ENCODE data around the gene IRF2BP2.

IRF2BP2 gene

GRCh38 chr1:234582681-234583301, 27.2 kb downstream of the IRF2BP2 start:
- H3K4me3 ChIP-seq (ENCODE audit: low read length), result no peak overlapping the region
- H3K9me3 ChIP-seq (ENCODE audit: control insufficient read depth, insufficient read depth, low read length), result no peaks in the 10 kb centered on the region
- H3K36me3 ChIP-seq (ENCODE audit: control insufficient read depth, insufficient read depth, low read length), result no peaks in the 10 kb centered on the region
- DNase-seq (ENCODE audit: low read depth, low spot score), result no peak
- no peak overlapping the region for H3K27ac ChIP-seq (ENCODE audit: low read length)
- H3K27me3 ChIP-seq (ENCODE audit: control insufficient read depth, insufficient read depth, low read length), result no peaks in the 10 kb centered on the region
- no peaks in the 10 kb centered on the region for H3K4me1 ChIP-seq (ENCODE audit: control insufficient read depth, insufficient read depth, low read length)
- no CpG with 5 or more reads among the region's 9 CpGs for WGBS (ENCODE audit: insufficient coverage, insufficient read length)

GRCh38 chr1:234582186-234582585, 27.8 kb downstream of the IRF2BP2 start:
- Histone ChIP-seq H3K4me1 (ENCODE audit: control insufficient read depth, insufficient read depth, low read length) (no peaks in the 10 kb centered on the region), H3K9me3 (ENCODE audit: control insufficient read depth, insufficient read depth, low read length) (no peaks in the 10 kb centered on the region), H3K4me3 (ENCODE audit: low read length) (no peak overlapping the region), H3K36me3 (ENCODE audit: control insufficient read depth, insufficient read depth, low read length) (no peaks in the 10 kb centered on the region), H3K27ac (ENCODE audit: low read length) (no peak overlapping the region), H3K27me3 (ENCODE audit: control insufficient read depth, insufficient read depth, low read length) (no peaks in the 10 kb centered on the region)
- no CpG with 5 or more reads among the region's 8 CpGs for WGBS (ENCODE audit: insufficient coverage, insufficient read length)
- DNase-seq (ENCODE audit: low read depth, low spot score), result no peak

- DNase-seq (ENCODE audit: low read depth, low spot score), result no peak
- Histone ChIP-seq H3K36me3 (ENCODE audit: control insufficient read depth, insufficient read depth, low read length) (no peaks in the 10 kb centered on the region), H3K4me3 (ENCODE audit: low read length) (no peak overlapping the region), H3K27ac (ENCODE audit: low read length) (no peak overlapping the region), H3K4me1 (ENCODE audit: control insufficient read depth, insufficient read depth, low read length) (no peaks in the 10 kb centered on the region), H3K27me3 (ENCODE audit: control insufficient read depth, insufficient read depth, low read length) (no peaks in the 10 kb centered on the region), H3K9me3 (ENCODE audit: control insufficient read depth, insufficient read depth, low read length) (no peaks in the 10 kb centered on the region)
- WGBS (ENCODE audit: insufficient coverage, insufficient read length), result no CpG with 5 or more reads among the region's 7 CpGs
These were observed 28.8 kb downstream of the IRF2BP2 start for GRCh38 chr1:234581063-234581714.

- no peak overlapping the region for H3K27ac ChIP-seq (ENCODE audit: low read length)
- no peak overlapping the region for H3K4me3 ChIP-seq (ENCODE audit: low read length)
- no peaks in the 10 kb centered on the region for H3K4me1 ChIP-seq (ENCODE audit: control insufficient read depth, insufficient read depth, low read length)
- no peaks in the 10 kb centered on the region for H3K27me3 ChIP-seq (ENCODE audit: control insufficient read depth, insufficient read depth, low read length)
- no peak for DNase-seq (ENCODE audit: low read depth, low spot score)
- H3K36me3 ChIP-seq (ENCODE audit: control insufficient read depth, insufficient read depth, low read length), result no peaks in the 10 kb centered on the region
- no peaks in the 10 kb centered on the region for H3K9me3 ChIP-seq (ENCODE audit: control insufficient read depth, insufficient read depth, low read length)
These were observed 30.0 kb downstream of the IRF2BP2 start for GRCh38 chr1:234579967-234580366.

- DNase-seq (ENCODE audit: low read depth, low spot score), result no peak
- Histone ChIP-seq H3K27me3 (ENCODE audit: control insufficient read depth, insufficient read depth, low read length) (no peaks in the 10 kb centered on the region), H3K4me3 (ENCODE audit: low read length) (no peak overlapping the region), H3K9me3 (ENCODE audit: control insufficient read depth, insufficient read depth, low read length) (no peaks in the 10 kb centered on the region), H3K36me3 (ENCODE audit: control insufficient read depth, insufficient read depth, low read length) (no peaks in the 10 kb centered on the region), H3K4me1 (ENCODE audit: control insufficient read depth, insufficient read depth, low read length) (no peaks in the 10 kb centered on the region), H3K27ac (ENCODE audit: low read length) (no peak overlapping the region)
- WGBS (ENCODE audit: insufficient coverage, insufficient read length), result no CpG with 5 or more reads among the region's 8 CpGs
These were observed 31.2 kb downstream of the IRF2BP2 start for GRCh38 chr1:234578735-234579134.

GRCh38 chr1:234578087-234578486, 31.9 kb downstream of the IRF2BP2 start:
- no CpG with 5 or more reads among the region's 2 CpGs for WGBS (ENCODE audit: insufficient coverage, insufficient read length)
- Histone ChIP-seq H3K36me3 (ENCODE audit: control insufficient read depth, insufficient read depth, low read length) (no peaks in the 10 kb centered on the region), H3K9me3 (ENCODE audit: control insufficient read depth, insufficient read depth, low read length) (no peaks in the 10 kb centered on the region), H3K4me3 (ENCODE audit: low read length) (no peak overlapping the region), H3K4me1 (ENCODE audit: control insufficient read depth, insufficient read depth, low read length) (no peaks in the 10 kb centered on the region), H3K27ac (ENCODE audit: low read length) (no peak overlapping the region), H3K27me3 (ENCODE audit: control insufficient read depth, insufficient read depth, low read length) (no peaks in the 10 kb centered on the region)
- DNase-seq (ENCODE audit: low read depth, low spot score), result no peak

GRCh38 chr1:234573711-234574299, 36.2 kb downstream of the IRF2BP2 start:
- no peak overlapping the region for H3K27ac ChIP-seq (ENCODE audit: low read length)
- DNase-seq (ENCODE audit: low read depth, low spot score), result no peak
- H3K9me3 ChIP-seq (ENCODE audit: control insufficient read depth, insufficient read depth, low read length), result no peaks in the 10 kb centered on the region
- no peaks in the 10 kb centered on the region for H3K36me3 ChIP-seq (ENCODE audit: control insufficient read depth, insufficient read depth, low read length)
- H3K4me3 ChIP-seq (ENCODE audit: low read length), result no peak overlapping the region
- no peaks in the 10 kb centered on the region for H3K4me1 ChIP-seq (ENCODE audit: control insufficient read depth, insufficient read depth, low read length)
- WGBS (ENCODE audit: insufficient coverage, insufficient read length), result no CpG with 5 or more reads among the region's 2 CpGs
- H3K27me3 ChIP-seq (ENCODE audit: control insufficient read depth, insufficient read depth, low read length), result no peaks in the 10 kb centered on the region

GRCh38 chr1:234572966-234573365, 37.0 kb downstream of the IRF2BP2 start:
- no peak overlapping the region for H3K27ac ChIP-seq (ENCODE audit: low read length)
- no peak for DNase-seq (ENCODE audit: low read depth, low spot score)
- no peaks in the 10 kb centered on the region for H3K4me1 ChIP-seq (ENCODE audit: control insufficient read depth, insufficient read depth, low read length)
- no peaks in the 10 kb centered on the region for H3K9me3 ChIP-seq (ENCODE audit: control insufficient read depth, insufficient read depth, low read length)
- no peaks in the 10 kb centered on the region for H3K27me3 ChIP-seq (ENCODE audit: control insufficient read depth, insufficient read depth, low read length)
- H3K4me3 ChIP-seq (ENCODE audit: low read length), result no peak overlapping the region
- no peaks in the 10 kb centered on the region for H3K36me3 ChIP-seq (ENCODE audit: control insufficient read depth, insufficient read depth, low read length)
- no CpG with 5 or more reads among the region's 7 CpGs for WGBS (ENCODE audit: insufficient coverage, insufficient read length)

- Histone ChIP-seq H3K9me3 (ENCODE audit: control insufficient read depth, insufficient read depth, low read length) (no peaks in the 10 kb centered on the region), H3K4me3 (ENCODE audit: low read length) (no peak overlapping the region)
- DNase-seq (ENCODE audit: low read depth, low spot score), result no peak
These were observed 38.3 kb downstream of the IRF2BP2 start for GRCh38 chr1:234571702-234572101.

GRCh38 chr1:234570329-234571120, 39.5 kb downstream of the IRF2BP2 start:
- no peak for DNase-seq (ENCODE audit: low read depth, low spot score)
- no CpG with 5 or more reads among the region's 6 CpGs for WGBS (ENCODE audit: insufficient coverage, insufficient read length)

More at GRCh38 chr1:234571702-234572101, 38.3 kb downstream of the IRF2BP2 start:
- no peaks in the 10 kb centered on the region for H3K4me1 ChIP-seq (ENCODE audit: control insufficient read depth, insufficient read depth, low read length)
- H3K36me3 ChIP-seq (ENCODE audit: control insufficient read depth, insufficient read depth, low read length), result no peaks in the 10 kb centered on the region
- no peak overlapping the region for H3K27ac ChIP-seq (ENCODE audit: low read length)
- no peaks in the 10 kb centered on the region for H3K27me3 ChIP-seq (ENCODE audit: control insufficient read depth, insufficient read depth, low read length)
- WGBS (ENCODE audit: insufficient coverage, insufficient read length), result no CpG with 5 or more reads among the region's 2 CpGs

More at GRCh38 chr1:234570329-234571120, 39.5 kb downstream of the IRF2BP2 start:
- Histone ChIP-seq H3K9me3 (ENCODE audit: control insufficient read depth, insufficient read depth, low read length) (no peaks in the 10 kb centered on the region), H3K4me1 (ENCODE audit: control insufficient read depth, insufficient read depth, low read length) (no peaks in the 10 kb centered on the region), H3K4me3 (ENCODE audit: low read length) (no peak overlapping the region), H3K27ac (ENCODE audit: low read length) (no peak overlapping the region), H3K27me3 (ENCODE audit: control insufficient read depth, insufficient read depth, low read length) (no peaks in the 10 kb centered on the region), H3K36me3 (ENCODE audit: control insufficient read depth, insufficient read depth, low read length) (no peaks in the 10 kb centered on the region)
